H1 (cell line): ENCODE results near the gene PARD3. TPM values are rescaled to one million over a fixed set of nuclear protein-coding genes. Genes with fewer than 3 reads are reported as not detected.

ENCODE experiments used
- CTCF ChIA-PET: fragments of 300-600 bp; sonication (Branson Sonifier 250); formaldehyde crosslinking; loops from one replicate; lab custom pipeline; 2021; ENCODE audit not compliant: partially characterized antibody; lab: Charles Lee
- POLR2A ChIA-PET: fragments of 300-600 bp; sonication (Branson Sonifier 250); formaldehyde crosslinking; loops from one replicate; lab custom pipeline; 2021; ENCODE audit warnings: inconsistent platforms; ENCODE audit not compliant: partially characterized antibody; lab: Charles Lee
- DNase-seq, 2 experiments: peaks; one replicate each; pipeline versions ENCODE4 v3.0.0 to v3.0.0-alpha.2; 2010 to 2022; ENCODE audit warnings: low spot score in 2 of 2, low read depth in 1 of 2, mixed read lengths in 1 of 2
- FAIRE-seq: peaks from 2 replicates; lab custom pipeline; 2011; peaks lifted over from hg19 to GRCh38; lab: Jason Lieb, UNC
- H2AFZ ChIP-seq: 2 replicates; pipeline ENCODE4 v1.8.1; 2012; ENCODE audit warnings: low read length, inconsistent platforms
- H2AK5ac ChIP-seq: 2 replicates; pipeline ENCODE4 v1.6.1; 2013; ENCODE audit warnings: low read depth, low read length
- H2BK120ac ChIP-seq: replicated peaks from 2 replicates; pipeline ENCODE3; 2013; ENCODE audit warnings: low read depth, low read length, inconsistent platforms
- H2BK12ac ChIP-seq: 2 replicates; pipeline ENCODE4 v1.6.1; 2013; ENCODE audit warnings: low read depth, low read length
- H2BK15ac ChIP-seq: 2 replicates; pipeline ENCODE4 v1.6.1; 2013; ENCODE audit warnings: low read length
- H2BK20ac ChIP-seq: 2 replicates; pipeline ENCODE4 v1.6.1; 2013; ENCODE audit warnings: low read length
- H2BK5ac ChIP-seq: 2 replicates; pipeline ENCODE4 v1.6.1; 2013; ENCODE audit warnings: low read depth, low read length
- H3K14ac ChIP-seq: 2 replicates; pipeline ENCODE4 v1.6.1; 2013; ENCODE audit warnings: inconsistent platforms; ENCODE audit not compliant: insufficient read length
- H3K18ac ChIP-seq: 2 replicates; pipeline ENCODE4 v1.6.1; 2013; ENCODE audit warnings: low read length; ENCODE audit errors: extremely low read depth
- H3K23ac ChIP-seq: 2 replicates; pipeline ENCODE4 v1.6.1; 2013; ENCODE audit warnings: inconsistent platforms; ENCODE audit not compliant: insufficient read length
- H3K23me2 ChIP-seq: 2 replicates; pipeline ENCODE4 v1.6.1; 2013; ENCODE audit warnings: low read depth, low read length
- H3K27ac ChIP-seq: 2 replicates; pipeline ENCODE4 v1.6.1; 2011; ENCODE audit warnings: low read depth, low read length, inconsistent platforms
- H3K27me3 ChIP-seq, 4 experiments: replicated peaks in 1 of 4; 1 replicate in 1 of 4; 2 replicates in 3 of 4; pipeline versions ENCODE4 v1.6.1 to v1.8.1; 2011 to 2013; ENCODE audit warnings: low read length in 3 of 4, mild to moderate bottlenecking in 3 of 4, inconsistent platforms in 2 of 4, mixed read lengths in 2 of 4, moderate library complexity in 1 of 4; ENCODE audit not compliant: control insufficient read depth in 3 of 4, insufficient read depth in 3 of 4; ENCODE audit errors: extremely low read depth in 1 of 4
- H3K36me3 ChIP-seq, 4 experiments: 2 replicates each; pipeline versions ENCODE4 v1.6.1 to v1.8.1; 2011 to 2013; ENCODE audit warnings: mild to moderate bottlenecking in 4 of 4, low read length in 3 of 4, moderate library complexity in 2 of 4, control low read depth in 1 of 4, inconsistent platforms in 1 of 4; ENCODE audit not compliant: insufficient read depth in 4 of 4, control insufficient read depth in 2 of 4
- H3K4ac ChIP-seq: replicated peaks from 2 replicates; pipeline ENCODE3; 2013; ENCODE audit warnings: low read length, low read depth, mixed read lengths, inconsistent platforms; ENCODE audit not compliant: insufficient read length
- H3K4me1 ChIP-seq, 4 experiments: replicated peaks in 1 of 4; 1 replicate in 1 of 4; 2 replicates in 3 of 4; pipeline versions ENCODE4 v1.6.1 to v1.8.1; 2011 to 2013; ENCODE audit warnings: low read length in 3 of 4, inconsistent platforms in 2 of 4, mixed read lengths in 1 of 4; ENCODE audit not compliant: insufficient read depth in 4 of 4, control insufficient read depth in 3 of 4
- H3K4me2 ChIP-seq, 2 experiments: 2 replicates each; pipeline versions ENCODE4 v1.6.1 to v1.8.1; 2011 to 2013; ENCODE audit warnings: low read depth in 2 of 2, low read length in 2 of 2, control low read depth in 1 of 2, inconsistent platforms in 1 of 2, mild to moderate bottlenecking in 1 of 2; ENCODE audit not compliant: insufficient read depth in 1 of 2
- H3K4me3 ChIP-seq, 4 experiments: fragments of 200-600, 300-600 bp in 1 of 4; sonication (generic), shearing (Covaris generic), sonication (Bioruptor Twin) in 1 of 4; 2 replicates each; pipeline versions ENCODE4 v1.5.1 to v1.8.1; 2011 to 2016; ENCODE audit warnings: low read length in 4 of 4, low read depth in 3 of 4, control low read depth in 2 of 4, inconsistent platforms in 2 of 4, mild to moderate bottlenecking in 2 of 4, mixed read lengths in 1 of 4, moderate library complexity in 1 of 4; ENCODE audit not compliant: insufficient read depth in 2 of 4; ENCODE audit errors: extremely low read depth in 1 of 4
- H3K56ac ChIP-seq: replicated peaks from 2 replicates; pipeline ENCODE3; 2013; ENCODE audit warnings: low read depth, mild to moderate bottlenecking, mixed read lengths, low read length, inconsistent platforms; ENCODE audit not compliant: insufficient read length
- H3K79me1 ChIP-seq: 2 replicates; pipeline ENCODE4 v1.6.1; 2013; ENCODE audit warnings: low read depth, low read length, control low read depth
- H3K79me2 ChIP-seq, 2 experiments: 2 replicates each; pipeline versions ENCODE4 v1.6.1 to v1.8.1; 2012 to 2013; ENCODE audit warnings: low read length in 2 of 2, mild to moderate bottlenecking in 2 of 2, inconsistent platforms in 1 of 2; ENCODE audit not compliant: insufficient read depth in 2 of 2, control insufficient read depth in 1 of 2
- H3K9ac ChIP-seq, 4 experiments: replicated peaks in 1 of 4; 1 replicate in 1 of 4; 2 replicates in 3 of 4; pipeline versions ENCODE4 v1.6.1 to v1.8.1; 2011 to 2013; ENCODE audit warnings: low read depth in 3 of 4, low read length in 3 of 4, control low read depth in 2 of 4, mild to moderate bottlenecking in 2 of 4, moderate library complexity in 2 of 4, inconsistent platforms in 1 of 4; ENCODE audit errors: extremely low read depth in 1 of 4
- H3K9me3 ChIP-seq, 2 experiments: 2 replicates each; pipeline versions ENCODE4 v1.6.1 to v1.8.1; 2012 to 2013; ENCODE audit warnings: mild to moderate bottlenecking in 2 of 2, moderate library complexity in 2 of 2, control low read depth in 1 of 2, inconsistent platforms in 1 of 2, low read depth in 1 of 2, low read length in 1 of 2, mixed read lengths in 1 of 2; ENCODE audit not compliant: insufficient read depth in 2 of 2
- H4K20me1 ChIP-seq, 2 experiments: replicated peaks in 1 of 2; 2 replicates each; pipeline versions ENCODE3 to v1.8.1; 2011 to 2013; ENCODE audit warnings: inconsistent platforms in 2 of 2, low read length in 2 of 2, mild to moderate bottlenecking in 1 of 2; ENCODE audit not compliant: insufficient read depth in 2 of 2, control insufficient read depth in 1 of 2
- H4K5ac ChIP-seq: 2 replicates; pipeline ENCODE4 v1.6.1; 2013; ENCODE audit warnings: low read length, low read depth, mixed read lengths, inconsistent platforms; ENCODE audit not compliant: insufficient read length
- H4K8ac ChIP-seq: 2 replicates; pipeline ENCODE4 v1.8.0; 2013; ENCODE audit warnings: mild to moderate bottlenecking, moderate library complexity, low read length, inconsistent platforms; ENCODE audit not compliant: insufficient read depth; ENCODE audit errors: extremely low read depth
- H4K91ac ChIP-seq: replicated peaks from 2 replicates; pipeline ENCODE3; 2013; ENCODE audit warnings: low read length, mixed read lengths, inconsistent platforms; ENCODE audit not compliant: insufficient read length
- FOSL1 ChIP-seq: IDR thresholded peaks from 2 replicates; pipeline ENCODE4 v1.6.1; 2011; ENCODE audit warnings: mild to moderate bottlenecking, low read depth, low read length, moderate library complexity; ENCODE audit not compliant: insufficient read depth
- WGBS, 2 experiments: shearing (Covaris generic) in 1 of 2; methylation state at CpG; one replicate each; pipeline versions ENCODE4 v1.1.6 to v1.1.7; 2013 to 2015; ENCODE audit warnings: low lambda C conversion rate in 2 of 2, mixed read lengths in 2 of 2, inconsistent platforms in 1 of 2, low coverage in 1 of 2, missing lambda C conversion rate in 1 of 2; ENCODE audit not compliant: insufficient replicate concordance in 2 of 2, insufficient coverage in 1 of 2, insufficient read length in 1 of 2; ENCODE audit errors: extremely low coverage in 1 of 2, missing lambda C conversion rate in 1 of 2; 5-methylcytosine and 5-hydroxymethylcytosine counted together
- polyA plus RNA-seq, 7 experiments: library from polyadenylated mRNA; depleted of rRNA in 3 of 7; stranded (reverse) in 5 of 7; unstranded in 2 of 7; fragments of >200 nt in 5 of 7; fragments of 200-250 nt in 2 of 7; gene quantifications; 1 replicate in 5 of 7; 2 replicates in 1 of 7; 4 replicates in 1 of 7; pipeline versions ENCODE4 v1.2.1 to v1.2.3, GENCODE V29; 2011 to 2013; ENCODE audit warnings: missing spikeins in 2 of 7, mixed read lengths in 2 of 7
- total RNA-seq: library from RNA; stranded (reverse); fragmentation: NEBNext Ultra II Directional; extraction: Animal tissue kit (Norgen Biotek cat#: 25700); gene quantifications from 2 replicates; pipeline ENCODE4 v1.2.1, GENCODE V29; 2021

The PARD3 gene
- total and polyA plus RNA-seq, 2 of the 8 experiments (the other 6 are each of a cell fraction or from before 2014, with no cell fraction given) = 19.7 to 49.1 TPM

DNA sequence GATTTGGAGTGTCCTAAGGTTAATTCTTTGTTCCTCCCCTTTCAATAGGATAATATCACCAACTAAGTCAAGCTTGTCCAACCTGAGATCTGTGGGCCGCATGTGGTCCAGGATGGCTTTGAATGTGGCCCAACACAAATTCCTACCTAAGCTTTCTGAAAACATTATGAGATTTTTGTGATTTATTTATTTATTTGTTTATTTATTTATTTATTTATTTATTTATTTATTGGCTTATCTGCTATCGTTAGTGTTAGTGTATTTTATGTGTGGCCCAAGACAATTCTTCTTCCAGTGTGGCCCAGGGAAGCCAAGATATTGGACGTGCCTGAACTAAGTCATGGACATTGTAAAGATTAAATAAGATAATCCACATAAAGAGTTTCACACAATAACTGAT lies 446.0 kb downstream of the PARD3 start:
- POLR2A ChIA-PET = no interaction called here
- H2AFZ ChIP-seq = no peak overlapping the region
- H3K4ac ChIP-seq = no peak overlapping the region

More for the DNA sequence above, 446.0 kb downstream of the PARD3 start:
- Histone ChIP-seq H3K9ac (no peak overlapping the region), H2AK5ac (no peak overlapping the region), H3K14ac (no peak overlapping the region), H4K8ac (no peak overlapping the region), H3K4me1 (peaks cover 0 to 6% (median 2%) of the 10 kb centered on the region in 4 experiments; a peak in 2 of 7 replicates), H4K91ac (no peak overlapping the region), H2BK120ac (no peak overlapping the region), H3K27ac (no peak overlapping the region), H3K79me1 (no peaks in the 10 kb centered on the region), H2BK12ac (no peak overlapping the region), H4K5ac (no peak overlapping the region), H3K4me3 (no peak overlapping the region), H4K20me1 (no peaks in the 10 kb centered on the region), H3K56ac (no peak overlapping the region), H2BK20ac (no peak overlapping the region), H3K23me2 (no peaks in the 10 kb centered on the region), H2BK15ac (no peak overlapping the region), H3K4me2 (no peak overlapping the region), H3K27me3 (no peaks in the 10 kb centered on the region), H3K23ac (no peak overlapping the region), H3K79me2 (no peaks in the 10 kb centered on the region), H3K18ac (no peak overlapping the region), H2BK5ac (no peak overlapping the region), H3K9me3 (no peaks in the 10 kb centered on the region), H3K36me3 (no peaks in the 10 kb centered on the region)
- CTCF ChIA-PET = interaction anchor here (0.5 kb wide), 1 partner anchor 828 kb away, joined by 3 read pairs; no protein-coding TSS in a partner anchor
- no peak for DNase-seq
- no peak for FAIRE-seq
- TF ChIP-seq FOSL1 = no peak
- 88% methylated on average over 3 of the region's 3 CpGs; no CpG with 5 or more reads in 1 of the 2 experiments for WGBS, 2 experiments
